Loucy (cell line): ENCODE results near the gene CORT.

Experiments
- H2AFZ ChIP-seq: fragments of 200-600 bp; sonication (generic); 2 replicates; pipeline ENCODE4 v1.6.0; 2016; ENCODE audit warnings: antibody characterized with exemption, mild to moderate bottlenecking, low read length, moderate library complexity
- H3F3A ChIP-seq: fragments of 200-600 bp; 2 replicates; pipeline ENCODE4 v1.6.0; 2016; ENCODE audit warnings: antibody characterized with exemption, low read depth, mild to moderate bottlenecking
- H3K27me3 ChIP-seq: fragments of 200-600 bp; sonication (generic); 2 replicates; pipeline ENCODE4 v1.6.1; 2014; ENCODE audit warnings: low read length, mild to moderate bottlenecking; ENCODE audit not compliant: insufficient read depth, poor library complexity, severe bottlenecking
- H3K36me3 ChIP-seq: fragments of 200-600 bp; sonication (generic); 2 replicates; pipeline ENCODE4 v1.6.1; 2016; ENCODE audit warnings: low read length; ENCODE audit not compliant: insufficient read depth
- H3K4me1 ChIP-seq: fragments of 200-600 bp; sonication (generic); 2 replicates; pipeline ENCODE4 v1.5.1; 2014; ENCODE audit warnings: low read length, mild to moderate bottlenecking; ENCODE audit not compliant: insufficient read depth, poor library complexity, severe bottlenecking
- H3K4me2 ChIP-seq: fragments of 200-600 bp; sonication (generic); 2 replicates; pipeline ENCODE4 v1.6.0; 2014; ENCODE audit warnings: antibody characterized with exemption, low read length, low read depth, mild to moderate bottlenecking; ENCODE audit not compliant: poor library complexity, severe bottlenecking
- H3K4me3 ChIP-seq: fragments of 200-600 bp; sonication (generic); 2 replicates; pipeline ENCODE4 v1.5.1; 2014; ENCODE audit warnings: low read length, mild to moderate bottlenecking, mixed read lengths; ENCODE audit not compliant: poor library complexity, severe bottlenecking
- H3K79me2 ChIP-seq: fragments of 200-600 bp; sonication (generic); 2 replicates; pipeline ENCODE4 v1.6.1; 2014; ENCODE audit warnings: low read length; ENCODE audit not compliant: insufficient read depth
- H3K9ac ChIP-seq: fragments of 200-600 bp; sonication (generic); 2 replicates; pipeline ENCODE4 v1.6.0; 2014; ENCODE audit warnings: mild to moderate bottlenecking, low read depth, low read length, moderate library complexity; ENCODE audit not compliant: poor library complexity, severe bottlenecking
- H3K9me2 ChIP-seq: fragments of 200-600 bp; sonication (generic); replicated peaks from 2 replicates; pipeline ENCODE4 v1.6.1; 2016; ENCODE audit warnings: low read depth, low read length, mixed read lengths
- H3K9me3 ChIP-seq: fragments of 200-600 bp; sonication (generic); 2 replicates; pipeline ENCODE4 v1.6.1; 2014; ENCODE audit warnings: mild to moderate bottlenecking, antibody characterized with exemption, low read length, low read depth; ENCODE audit not compliant: insufficient read depth
- H4K20me1 ChIP-seq: fragments of 200-600 bp; sonication (generic); 2 replicates; pipeline ENCODE4 v1.6.0; 2014; ENCODE audit warnings: antibody characterized with exemption, low read length, mild to moderate bottlenecking; ENCODE audit not compliant: insufficient read depth, poor library complexity, severe bottlenecking
- CTCF ChIP-seq: fragments of 200-600 bp; sonication (generic); conservative IDR thresholded peaks from 2 replicates; pipeline ENCODE4 v1.5.1; 2014; ENCODE audit warnings: mild to moderate bottlenecking, antibody characterized with exemption, low read length
- EZH2phosphoT487 ChIP-seq: fragments of 200-600 bp; IDR thresholded peaks from 2 replicates; pipeline ENCODE4 v1.6.1; 2018; ENCODE audit warnings: antibody characterized with exemption, mild to moderate bottlenecking, moderate library complexity, borderline replicate concordance

The CORT gene

GRCh38 chr1:10429868-10430215, 20.0 kb upstream of the CORT start:
- Histone ChIP-seq H2AFZ (peak overlapping the region; percentile 93; the same call in 1 of the 2 replicates), H3K9ac (peak overlapping the region; percentile 70), H3K27me3 (no peaks in the 10 kb centered on the region)

GRCh38 chr1:10430216-10431069, 19.4 kb upstream of the CORT start, which contains the start of gene CENPS:
Gene CENPS, plus strand, starts transcription at chr1:10430433. Its CDS starts 85 bp downstream, at chr1:10430518.
- Histone ChIP-seq H3K4me3 (peak within 1 kb of the TSS; percentile 96), H2AFZ (peak within 1 kb of the TSS; percentile 94), H3K27me3 (no peaks in the 10 kb centered on the region), H3K9me2 (no peaks in the 10 kb centered on the region), H3K4me1 (peaks cover 12% of the 10 kb centered on the region), H3F3A (no peaks in the 10 kb centered on the region), H3K4me2 (peak within 1 kb of the TSS; percentile 86), H3K9ac (peak within 1 kb of the TSS; percentile 70), H3K36me3 (no peaks in the 10 kb centered on the region), H3K79me2 (peaks cover 11% of the 10 kb centered on the region), H4K20me1 (no peaks in the 10 kb centered on the region), H3K9me3 (no peaks in the 10 kb centered on the region)
- TF ChIP-seq CTCF (peak; percentile 74), EZH2phosphoT487 (no peak)

More at GRCh38 chr1:10429868-10430215, 20.0 kb upstream of the CORT start:
- H3F3A ChIP-seq: no peaks in the 10 kb centered on the region
- H3K4me3 ChIP-seq: peak overlapping the region; percentile 96
- peak overlapping the region; percentile 86 for H3K4me2 ChIP-seq
- TF ChIP-seq CTCF: no peak
- no peak for TF ChIP-seq EZH2phosphoT487
- H3K36me3 ChIP-seq: no peaks in the 10 kb centered on the region
- peaks cover 12% of the 10 kb centered on the region for H3K4me1 ChIP-seq
- H3K79me2 ChIP-seq: peaks cover 11% of the 10 kb centered on the region
- no peaks in the 10 kb centered on the region for H3K9me2 ChIP-seq
- H4K20me1 ChIP-seq: no peaks in the 10 kb centered on the region
- H3K9me3 ChIP-seq: no peaks in the 10 kb centered on the region

- no peaks in the 10 kb centered on the region for H3K9me2 ChIP-seq
- H3K36me3 ChIP-seq: no peaks in the 10 kb centered on the region
- peaks cover 12% of the 10 kb centered on the region for H3K4me1 ChIP-seq
- peak overlapping the region; percentile 86 for H3K4me2 ChIP-seq
- H3K9ac ChIP-seq: peak overlapping the region; percentile 70
- no peaks in the 10 kb centered on the region for H3K27me3 ChIP-seq
- H2AFZ ChIP-seq: peak overlapping the region; percentile 94
- TF ChIP-seq EZH2phosphoT487 (no peak), CTCF (no peak)
- H3K79me2 ChIP-seq: peaks cover 11% of the 10 kb centered on the region
- no peaks in the 10 kb centered on the region for H3F3A ChIP-seq
- H3K9me3 ChIP-seq: no peaks in the 10 kb centered on the region
- H4K20me1 ChIP-seq: no peaks in the 10 kb centered on the region
- peak overlapping the region; percentile 96 for H3K4me3 ChIP-seq
Observed at GRCh38 chr1:10431070-10431730, 18.6 kb upstream of the CORT start.
